Measurements from ENCODE around the gene TXK. TPM values are rescaled to one million over a fixed set of nuclear protein-coding genes. Genes with fewer than 3 reads are reported as not detected.
A peak's percentile ranks its signal among the peaks of the same experiment; 100 is the strongest.

TXK gene
- total RNA-seq, 1 donor: 0.86 TPM

GRCh38 chr4:48139691-48140090 lies 5.6 kb upstream of the TXK start:
- no peak overlapping the region for H3K4me3 ChIP-seq (ENCODE audit: low read depth, low read length)
- no peak for TF ChIP-seq CTCF (IDR thresholded peaks at IDR 0.05; ENCODE audit: insufficient read depth, low read depth, low read length)
- no peak for DNase-seq (ENCODE audit: low read depth)

- no peak for TF ChIP-seq CTCF (IDR thresholded peaks at IDR 0.05; ENCODE audit: insufficient read depth, low read depth, low read length)
- no peak for DNase-seq (ENCODE audit: low read depth)
- no peak overlapping the region for H3K4me3 ChIP-seq (ENCODE audit: low read depth, low read length)
Measured at GRCh38 chr4:48138936-48139335, 4.9 kb upstream of the TXK start.

GRCh38 chr4:48138511-48138910 lies 4.5 kb upstream of the TXK start:
- no peak overlapping the region for H3K4me3 ChIP-seq (ENCODE audit: low read depth, low read length)
- DNase-seq (ENCODE audit: low read depth): no peak
- TF ChIP-seq CTCF (IDR thresholded peaks at IDR 0.05; ENCODE audit: insufficient read depth, low read depth, low read length): no peak

- no peak for DNase-seq (ENCODE audit: low read depth)
- no peak overlapping the region for H3K4me3 ChIP-seq (ENCODE audit: low read depth, low read length)
- TF ChIP-seq CTCF (IDR thresholded peaks at IDR 0.05; ENCODE audit: insufficient read depth, low read depth, low read length): no peak
Measured at GRCh38 chr4:48137846-48138245, 3.8 kb upstream of the TXK start.

- DNase-seq (ENCODE audit: low read depth): peak; percentile 46
- no peak overlapping the region for H3K4me3 ChIP-seq (ENCODE audit: low read depth, low read length)
- TF ChIP-seq CTCF (IDR thresholded peaks at IDR 0.05; ENCODE audit: insufficient read depth, low read depth, low read length): no peak
Measured at GRCh38 chr4:48133669-48134068, 381 bp downstream of the TXK start.

- no peak overlapping the region for H3K4me3 ChIP-seq (ENCODE audit: low read depth, low read length)
- DNase-seq (ENCODE audit: low read depth): no peak
- TF ChIP-seq CTCF (IDR thresholded peaks at IDR 0.05; ENCODE audit: insufficient read depth, low read depth, low read length): no peak
Measured at GRCh38 chr4:48131736-48132135, 2.3 kb downstream of the TXK start.

- H3K4me3 ChIP-seq (ENCODE audit: low read depth, low read length): no peak overlapping the region
Measured at GRCh38 chr4:48130100-48130499, 4.0 kb downstream of the TXK start.

More at GRCh38 chr4:48130100-48130499, 4.0 kb downstream of the TXK start:
- DNase-seq (ENCODE audit: low read depth): no peak
- no peak for TF ChIP-seq CTCF (IDR thresholded peaks at IDR 0.05; ENCODE audit: insufficient read depth, low read depth, low read length)

All from fibroblast of villous mesenchyme (primary cell).